MG63 (cell line): ENCODE data around the gene WNK2. TPM values are rescaled to one million over a fixed set of nuclear protein-coding genes. Genes with fewer than 3 reads are reported as not detected.
"Not testable (repeated sequence)": the region's sequence is repeated elsewhere in the genome, so short reads cannot be mapped to it uniquely, and the experiment has no call there.

Source experiments
- DNase-seq: peaks from one replicate; pipeline ENCODE4 v3.0.0-alpha.2; 2020
- H3K27me3 ChIP-seq: fragments of 250-450 bp; sonication (Bioruptor Pico); 2 replicates; pipeline ENCODE4 v1.5.1; 2020; ENCODE audit warnings: mild to moderate bottlenecking, moderate library complexity
- H3K36me3 ChIP-seq: fragments of 250-450 bp; sonication (Bioruptor Pico); 2 replicates; pipeline ENCODE4 v1.5.1; 2020; ENCODE audit warnings: mild to moderate bottlenecking, moderate library complexity
- H3K4me3 ChIP-seq: fragments of 250-450 bp; sonication (Bioruptor Pico); 2 replicates; pipeline ENCODE4 v1.5.1; 2020; ENCODE audit warnings: mild to moderate bottlenecking, moderate library complexity
- H3K9me3 ChIP-seq: fragments of 250-450 bp; sonication (Bioruptor Pico); 2 replicates; pipeline ENCODE4 v1.5.1; 2020; ENCODE audit warnings: mild to moderate bottlenecking, moderate library complexity
- total RNA-seq: library from RNA; depleted of rRNA; stranded (reverse); fragments of >200 nt; shearing (Covaris generic); gene quantifications from 2 replicates; pipeline ENCODE4 v1.2.3, GENCODE V29; 2014; ENCODE audit warnings: low replicate concordance

The WNK2 gene
- total RNA-seq, 1 experiment from 2014 or later, result 1.1 TPM

GRCh38 chr9:93247892-93248291 lies 64.0 kb downstream of the WNK2 start:
- no peaks in the 10 kb centered on the region for H3K36me3 ChIP-seq
- no peaks in the 10 kb centered on the region for H3K9me3 ChIP-seq
- DNase-seq, result no peak
- no peaks in the 10 kb centered on the region for H3K27me3 ChIP-seq
- H3K4me3 ChIP-seq, result no peak overlapping the region

GRCh38 chr9:93248386-93249040 lies 64.6 kb downstream of the WNK2 start:
- Histone ChIP-seq H3K36me3 (no peaks in the 10 kb centered on the region), H3K27me3 (no peaks in the 10 kb centered on the region), H3K9me3 (no peaks in the 10 kb centered on the region), H3K4me3 (no peak overlapping the region)
- no peak for DNase-seq

- no peaks in the 10 kb centered on the region for H3K36me3 ChIP-seq
- no peaks in the 10 kb centered on the region for H3K9me3 ChIP-seq
- DNase-seq, result no peak
- no peak overlapping the region for H3K4me3 ChIP-seq
- no peaks in the 10 kb centered on the region for H3K27me3 ChIP-seq
Measured at GRCh38 chr9:93250185-93250584, 66.2 kb downstream of the WNK2 start.

- not testable (repeated sequence) for H3K9me3 ChIP-seq, DNase-seq, H3K36me3 ChIP-seq, H3K27me3 ChIP-seq, H3K4me3 ChIP-seq
Measured at GRCh38 chr9:93251309-93251708, 67.4 kb downstream of the WNK2 start.

- no peak for DNase-seq
- Histone ChIP-seq H3K9me3 (no peaks in the 10 kb centered on the region), H3K4me3 (no peak overlapping the region), H3K36me3 (no peaks in the 10 kb centered on the region), H3K27me3 (no peaks in the 10 kb centered on the region)
Measured at GRCh38 chr9:93252116-93252780, 68.3 kb downstream of the WNK2 start.

GRCh38 chr9:93252781-93253530 lies 69.0 kb downstream of the WNK2 start:
- no peak for DNase-seq
- Histone ChIP-seq H3K4me3 (no peak overlapping the region), H3K36me3 (no peaks in the 10 kb centered on the region), H3K9me3 (no peaks in the 10 kb centered on the region), H3K27me3 (no peaks in the 10 kb centered on the region)

- H3K4me3 ChIP-seq, result no peak overlapping the region
- no peaks in the 10 kb centered on the region for H3K27me3 ChIP-seq
- no peak for DNase-seq
Measured at GRCh38 chr9:93253633-93254032, 69.7 kb downstream of the WNK2 start.

GRCh38 chr9:93254061-93254481 lies 70.1 kb downstream of the WNK2 start:
- H3K4me3 ChIP-seq, result no peak overlapping the region
- no peak for DNase-seq
- no peaks in the 10 kb centered on the region for H3K9me3 ChIP-seq
- H3K27me3 ChIP-seq, result no peaks in the 10 kb centered on the region
- no peaks in the 10 kb centered on the region for H3K36me3 ChIP-seq

More at GRCh38 chr9:93253633-93254032, 69.7 kb downstream of the WNK2 start:
- no peaks in the 10 kb centered on the region for H3K36me3 ChIP-seq
- H3K9me3 ChIP-seq, result no peaks in the 10 kb centered on the region

- no peak for DNase-seq
Measured at GRCh38 chr9:93254806-93255493, 71.0 kb downstream of the WNK2 start.

GRCh38 chr9:93255494-93255867 lies 71.5 kb downstream of the WNK2 start:
- Histone ChIP-seq H3K36me3 (no peaks in the 10 kb centered on the region), H3K9me3 (no peaks in the 10 kb centered on the region), H3K27me3 (no peaks in the 10 kb centered on the region), H3K4me3 (no peak overlapping the region)
- DNase-seq, result no peak

More at GRCh38 chr9:93254806-93255493, 71.0 kb downstream of the WNK2 start:
- H3K4me3 ChIP-seq, result no peak overlapping the region
- H3K27me3 ChIP-seq, result no peaks in the 10 kb centered on the region
- H3K36me3 ChIP-seq, result no peaks in the 10 kb centered on the region
- H3K9me3 ChIP-seq, result no peaks in the 10 kb centered on the region

GRCh38 chr9:93255994-93256877 lies 72.3 kb downstream of the WNK2 start:
- H3K9me3 ChIP-seq, result no peaks in the 10 kb centered on the region
- H3K27me3 ChIP-seq, result no peaks in the 10 kb centered on the region
- no peaks in the 10 kb centered on the region for H3K36me3 ChIP-seq
- no peak for DNase-seq
- no peak overlapping the region for H3K4me3 ChIP-seq

- Histone ChIP-seq H3K4me3 (no peak overlapping the region), H3K27me3 (no peaks in the 10 kb centered on the region), H3K36me3 (no peaks in the 10 kb centered on the region), H3K9me3 (no peaks in the 10 kb centered on the region)
- no peak for DNase-seq
Measured at GRCh38 chr9:93256878-93257807, 73.2 kb downstream of the WNK2 start.

- Histone ChIP-seq H3K36me3 (no peaks in the 10 kb centered on the region), H3K9me3 (no peaks in the 10 kb centered on the region), H3K4me3 (no peak overlapping the region), H3K27me3 (no peaks in the 10 kb centered on the region)
- no peak for DNase-seq
Measured at GRCh38 chr9:93257808-93258331, 73.9 kb downstream of the WNK2 start.

GRCh38 chr9:93258419-93258817 lies 74.5 kb downstream of the WNK2 start:
- no peak overlapping the region for H3K4me3 ChIP-seq
- DNase-seq, result no peak
- no peaks in the 10 kb centered on the region for H3K9me3 ChIP-seq
- no peaks in the 10 kb centered on the region for H3K36me3 ChIP-seq
- H3K27me3 ChIP-seq, result no peaks in the 10 kb centered on the region

- Histone ChIP-seq H3K9me3 (no peaks in the 10 kb centered on the region), H3K4me3 (no peak overlapping the region), H3K27me3 (no peaks in the 10 kb centered on the region), H3K36me3 (no peaks in the 10 kb centered on the region)
- DNase-seq, result no peak
Measured at GRCh38 chr9:93258818-93259489, 75.0 kb downstream of the WNK2 start.
